HepG2 (cell line): ENCODE results near the gene SSH3. TPM values are rescaled to one million over a fixed set of nuclear protein-coding genes. Genes with fewer than 3 reads are reported as not detected.

Source experiments
- ARNT ChIP-seq: fragments of 450-650 bp; IDR thresholded peaks from 2 replicates; pipeline ENCODE4 v1.6.1; 2017
- CC2D1A ChIP-seq: sonication (generic); formaldehyde crosslinking; IDR thresholded peaks from 2 replicates; pipeline ENCODE4 v1.8.1; 2023; ENCODE audit warnings: mild to moderate bottlenecking, missing genetic modification reagents
- CCAR2 ChIP-seq: fragments of 200-400 bp; formaldehyde crosslinking; optimal IDR thresholded peaks from 2 replicates; pipeline ENCODE3; 2018; ENCODE audit warnings: low read depth, mild to moderate bottlenecking, low read length, moderate library complexity
- CREB3 ChIP-seq: sonication (generic); formaldehyde crosslinking; IDR thresholded peaks from 2 replicates; pipeline ENCODE4 v1.5.0; 2020; ENCODE audit warnings: missing genetic modification reagents
- CREBL2 ChIP-seq: sonication (generic); formaldehyde crosslinking; IDR thresholded peaks from 2 replicates; pipeline ENCODE4 v1.8.1; 2023; ENCODE audit warnings: missing genetic modification reagents, mild to moderate bottlenecking, borderline replicate concordance
- ELF4 ChIP-seq: sonication (generic); formaldehyde crosslinking; IDR thresholded peaks from 2 replicates; pipeline ENCODE4 v1.5.0; 2020; ENCODE audit warnings: missing genetic modification reagents, mild to moderate bottlenecking, moderate library complexity, borderline replicate concordance
- ETS1 ChIP-seq: sonication (generic); formaldehyde crosslinking; IDR thresholded peaks from 2 replicates; pipeline ENCODE4 v1.4.0; 2020; ENCODE audit warnings: missing genetic modification reagents
- HMG20A ChIP-seq: IDR thresholded peaks from 2 replicates; pipeline ENCODE4 v1.6.1; 2016; ENCODE audit warnings: borderline replicate concordance
- HNF4A ChIP-seq: sonication (generic); formaldehyde crosslinking; IDR thresholded peaks from 2 replicates; pipeline ENCODE4 v1.4.0; 2020; ENCODE audit warnings: missing genetic modification reagents
- MAZ ChIP-seq, 2 experiments: sonication (generic) in 1 of 2; formaldehyde crosslinking in 1 of 2; IDR thresholded peaks; 2 replicates each; pipeline versions ENCODE4 v1.5.0 to v1.6.1; 2012 to 2020; ENCODE audit warnings: low read depth in 2 of 2, mild to moderate bottlenecking in 2 of 2, borderline replicate concordance in 1 of 2, improper control_type of control experiment in 1 of 2, low read length in 1 of 2, missing genetic modification reagents in 1 of 2, moderate library complexity in 1 of 2
- MLX ChIP-seq: IDR thresholded peaks from 2 replicates; pipeline ENCODE4 v1.6.1; 2016
- MTF2 ChIP-seq: sonication (generic); formaldehyde crosslinking; IDR thresholded peaks from 2 replicates; pipeline ENCODE4 v1.5.0; 2020; ENCODE audit warnings: missing genetic modification reagents, borderline replicate concordance
- PCBP1 ChIP-seq: fragments of 200-400 bp; formaldehyde crosslinking; IDR thresholded peaks from 2 replicates; pipeline ENCODE4 v1.6.1; 2017; ENCODE audit warnings: mild to moderate bottlenecking, low read depth, low read length, borderline replicate concordance
- PHB2 ChIP-seq: fragments of 450-650 bp; IDR thresholded peaks from 2 replicates; pipeline ENCODE4 v1.6.1; 2018; ENCODE audit not compliant: partially characterized antibody
- ZBTB44 ChIP-seq: sonication (generic); formaldehyde crosslinking; IDR thresholded peaks from 2 replicates; pipeline ENCODE4 v1.4.0; 2020; ENCODE audit warnings: missing genetic modification reagents
- ZBTB7B ChIP-seq: sonication (generic); formaldehyde crosslinking; IDR thresholded peaks from 2 replicates; pipeline ENCODE4 v1.4.0; 2020; ENCODE audit warnings: missing genetic modification reagents
- ZFP37 ChIP-seq: sonication (generic); formaldehyde crosslinking; IDR thresholded peaks from 2 replicates; pipeline ENCODE4 v1.4.0; 2020; ENCODE audit warnings: missing genetic modification reagents, borderline replicate concordance
- ZNF160 ChIP-seq: sonication (generic); formaldehyde crosslinking; IDR thresholded peaks from 2 replicates; pipeline ENCODE4 v1.8.0; 2022; ENCODE audit warnings: mild to moderate bottlenecking, inconsistent platforms, missing genetic modification reagents
- ZNF264 ChIP-seq: sonication (generic); formaldehyde crosslinking; IDR thresholded peaks from 2 replicates; pipeline ENCODE4 v1.4.0; 2020; ENCODE audit warnings: missing genetic modification reagents
- ZNF501 ChIP-seq: sonication (generic); formaldehyde crosslinking; IDR thresholded peaks from 2 replicates; pipeline ENCODE4 v1.5.1; 2020; ENCODE audit warnings: mild to moderate bottlenecking, moderate library complexity, missing genetic modification reagents
- ZNF616 ChIP-seq: sonication (generic); formaldehyde crosslinking; IDR thresholded peaks from 2 replicates; pipeline ENCODE4 v1.5.0; 2020; ENCODE audit warnings: low read depth, mild to moderate bottlenecking, missing genetic modification reagents
- ZNF629 ChIP-seq: sonication (generic); formaldehyde crosslinking; conservative IDR thresholded peaks from 2 replicates; pipeline ENCODE4 v1.5.0; 2020; ENCODE audit warnings: missing genetic modification reagents
- ZNF704 ChIP-seq: sonication (generic); formaldehyde crosslinking; IDR thresholded peaks from 2 replicates; pipeline ENCODE4 v1.8.1; 2023; ENCODE audit warnings: mild to moderate bottlenecking, inconsistent platforms, moderate library complexity, missing genetic modification reagents, borderline replicate concordance
- ZZZ3 ChIP-seq: sonication (generic); formaldehyde crosslinking; IDR thresholded peaks from 2 replicates; pipeline ENCODE4 v1.4.0; 2020; ENCODE audit warnings: missing genetic modification reagents, mild to moderate bottlenecking, borderline replicate concordance
- polyA plus RNA-seq, 8 experiments: library from polyadenylated mRNA; depleted of rRNA in 3 of 8; stranded (reverse) in 7 of 8; unstranded in 1 of 8; fragments of >200 nt; fragmentation: Illumina TruSeq in 4 of 8; extraction: Trizol in 4 of 8; gene quantifications; 2 replicates each; pipeline versions ENCODE4 v1.2.1 to v1.2.3, GENCODE V29; 2011 to 2016; ENCODE audit warnings: low read depth in 4 of 8, missing spikeins in 1 of 8, mixed read lengths in 1 of 8; ENCODE audit not compliant: insufficient read depth in 1 of 8
- total RNA-seq, 5 experiments: library from RNA; depleted of rRNA; stranded (reverse); fragments of >200 nt; fragmentation: Illumina TruSeq; extraction: Trizol; gene quantifications; 2 replicates each; pipeline ENCODE4 v1.2.3, GENCODE V29; 2016; ENCODE audit warnings: low read depth in 1 of 5

The SSH3 gene
- total and polyA plus RNA-seq, 2 of the 13 experiments (the other 11 are each of a cell fraction or from before 2014, with no cell fraction given): 12.4 to 18.8 TPM

- TF ChIP-seq ZNF704 (CRISPR knock-in tag) (no peak), CREB3 (CRISPR knock-in tag) (no peak), ELF4 (peak; percentile 50; the same call in 1 of the 2 replicates), ZBTB7B (CRISPR knock-in tag) (peak; percentile 24; the same call in 1 of the 2 replicates), ZBTB44 (CRISPR knock-in tag) (no peak), MAZ (IDR thresholded peaks at IDR 0.05; ENCODE audit: borderline replicate concordance, low read depth, low read length) (no peak), MAZ (CRISPR knock-in tag; IDR thresholded peaks at IDR 0.05; ENCODE audit: low read depth) (peak; percentile 20; the same call in 1 of the 2 replicates), MLX (CRISPR knock-in tag) (no peak), HNF4A (no peak), PHB2 (no peak), HMG20A (CRISPR knock-in tag) (no peak), PCBP1 (no peak), MTF2 (CRISPR knock-in tag) (no peak), CCAR2 (no peak), ZNF616 (CRISPR knock-in tag) (no peak), ARNT (no peak), ZNF629 (CRISPR knock-in tag) (no peak; the same call in 1 of the 2 replicates), ZFP37 (CRISPR knock-in tag) (no peak), ETS1 (no peak), ZZZ3 (no peak), CREBL2 (no peak), ZNF264 (no peak), ZNF501 (CRISPR knock-in tag) (no peak; the same call in 1 of the 2 replicates), ZNF160 (CRISPR knock-in tag) (no peak), CC2D1A (CRISPR knock-in tag) (no peak)
Measured at GRCh38 chr11:67262731-67263675, 40.3 kb upstream of the SSH3 start (continued).
